ENCODE measurements around the gene YRDC.

- no peak for TF ChIP-seq CTCF (IDR thresholded peaks at IDR 0.05; ENCODE audit: low read length)
- TF ChIP-seq EZH2phosphoT487 (IDR thresholded peaks at IDR 0.05; ENCODE audit: low read length): no peak
- no peak for TF ChIP-seq EZH2 (optimal IDR thresholded peaks at IDR 0.05; ENCODE audit: low read depth, low read length)
These were observed 28.8 kb upstream of the YRDC start for GRCh38 chr1:37836788-37837187.
